Measurements from ENCODE around the gene CXCL10.

DNA sequence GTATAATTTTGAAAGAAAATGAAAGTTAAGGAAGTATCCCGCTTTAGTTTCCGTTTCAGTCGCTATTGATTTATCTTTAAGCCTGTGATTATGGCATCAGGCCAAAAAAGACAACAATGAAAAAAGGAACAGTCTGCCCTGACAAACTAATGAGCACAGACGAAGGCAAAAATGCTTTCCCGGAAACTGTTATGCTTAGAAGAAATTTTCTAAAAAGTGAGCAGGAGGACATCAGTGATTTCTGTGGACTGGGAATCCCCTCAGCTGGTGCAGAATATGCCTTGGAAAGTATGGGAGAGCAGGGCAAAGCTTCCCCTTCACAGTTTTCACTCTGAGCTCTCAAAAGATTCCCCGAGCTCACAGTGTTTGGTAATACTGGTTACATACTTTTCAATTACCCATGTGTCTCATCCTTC, 5.1 kb upstream of the CXCL10 start:
- no peak for TF ChIP-seq POLR2A (IDR thresholded peaks at IDR 0.05; ENCODE audit: low read depth, low read length)
- TF ChIP-seq SPI1 (IDR thresholded peaks at IDR 0.05; ENCODE audit: low read depth, low read length), result no peak
- no peak for TF ChIP-seq POLR2AphosphoS5 (IDR thresholded peaks at IDR 0.05; ENCODE audit: low read depth, low read length)
- no peak for TF ChIP-seq POU2F2 (IDR thresholded peaks at IDR 0.05; ENCODE audit: low read depth, low read length)
- TF ChIP-seq PAX5 (IDR thresholded peaks at IDR 0.05; ENCODE audit: insufficient read depth, low read length, severe bottlenecking), result no peak
